GM12891 (cell line): Measurements from ENCODE around the gene PDCD1.

Experiments
- POLR2A ChIP-seq: IDR thresholded peaks from 2 replicates; pipeline ENCODE4 v1.6.1; 2011; ENCODE audit warnings: low read depth, low read length, control low read depth
- POLR2AphosphoS5 ChIP-seq: IDR thresholded peaks from 2 replicates; pipeline ENCODE4 v1.6.1; 2011; ENCODE audit warnings: low read depth, low read length, control low read depth
- TAF1 ChIP-seq: IDR thresholded peaks from 2 replicates; pipeline ENCODE4 v1.6.1; 2011; ENCODE audit warnings: low read depth, low read length, control low read depth

DNA sequence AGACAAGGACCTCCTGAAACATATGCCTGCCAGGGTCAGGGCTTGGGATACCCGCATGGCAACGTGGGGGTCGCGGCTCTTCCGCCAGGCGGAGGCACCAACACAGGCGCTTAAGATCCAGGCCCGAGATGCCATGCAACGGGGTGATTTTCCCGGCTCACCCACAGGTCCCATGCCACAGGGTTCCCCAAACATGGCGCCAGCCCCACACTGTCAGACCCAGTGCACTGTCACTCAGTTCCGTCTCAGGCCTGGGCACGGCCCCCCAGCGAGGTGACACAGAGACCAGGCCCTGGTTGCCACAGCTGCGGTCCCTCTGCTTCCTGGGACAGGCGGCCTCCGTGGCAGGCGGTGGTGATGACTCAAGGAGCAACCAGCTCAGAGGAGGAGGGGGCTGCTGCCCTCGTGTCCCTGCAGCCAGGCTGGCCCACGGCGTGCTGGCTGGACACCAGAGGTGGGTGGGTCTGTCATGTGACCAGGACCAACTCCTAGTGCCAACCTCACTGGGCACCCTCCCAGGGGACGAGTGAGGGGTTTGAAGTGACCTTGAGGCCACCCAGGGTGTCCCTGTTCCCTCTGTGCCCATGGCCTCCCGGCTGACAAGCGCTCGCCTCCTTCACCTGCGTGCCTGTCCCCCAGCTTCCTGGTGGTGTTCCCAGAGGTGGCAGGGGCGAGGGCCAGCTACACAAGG lies 4.9 kb downstream of the PDCD1 start:
- TF ChIP-seq POLR2A (no peak), POLR2AphosphoS5 (no peak), TAF1 (no peak)
